Measurements from ENCODE around the gene ADCY5.

Gene ADCY5

DNA sequence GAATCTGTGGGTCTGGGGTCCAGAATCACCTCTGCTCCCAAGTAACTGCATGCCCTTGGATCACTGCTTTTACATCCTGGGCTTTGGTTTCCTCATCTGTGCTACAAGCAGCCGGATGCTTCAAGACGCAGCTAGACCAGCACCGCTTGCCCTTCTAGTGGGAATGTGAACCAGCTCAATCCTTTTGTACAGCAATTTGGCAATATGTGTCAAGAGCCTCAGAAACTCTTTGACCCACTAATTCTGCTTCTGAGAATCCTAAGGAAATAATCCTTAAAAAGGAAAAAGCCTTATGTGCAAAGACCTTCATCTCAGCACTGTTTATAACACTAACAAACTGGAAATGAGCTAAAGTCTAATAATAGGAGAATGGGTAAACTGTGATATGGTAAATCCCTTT, 48.7 kb downstream of the ADCY5 start:
- ChIA-PET CTCF (no interaction called here), POLR2A (no interaction called here)
- Histone ChIP-seq H3K4me1 (ENCODE audit: control insufficient read depth, insufficient read depth, low read length) (no peaks in the 10 kb centered on the region), H3K36me3 (ENCODE audit: control insufficient read depth in 2 of 2, insufficient read depth in 1 of 2, low read length in 2 of 2) (no peaks in the 10 kb centered on the region), H3K27ac (ENCODE audit: extremely low read depth, low read depth, low read length) (no peak overlapping the region), H3K9me3 (ENCODE audit: control insufficient read depth, insufficient read depth, low read depth, low read length) (no peaks in the 10 kb centered on the region), H3K4me3 (ENCODE audit: low read depth, low read length) (no peak overlapping the region)
- TF ChIP-seq ZNF623 (tag by site-specific recombination; IDR thresholded peaks at IDR 0.05): no peak
- no peak for TF ChIP-seq ZBTB44 (tag by site-specific recombination; IDR thresholded peaks at IDR 0.05)
- TF ChIP-seq ZNF629 (tag by site-specific recombination; IDR thresholded peaks at IDR 0.05): no peak
- no peak for TF ChIP-seq OVOL3 (tag by site-specific recombination; IDR thresholded peaks at IDR 0.05)
- no peak for TF ChIP-seq YY2 (tag by site-specific recombination; IDR thresholded peaks at IDR 0.05)
- TF ChIP-seq ZNF645 (tag by site-specific recombination; IDR thresholded peaks at IDR 0.05): no peak
- no peak for TF ChIP-seq ZNF48 (tag by site-specific recombination; IDR thresholded peaks at IDR 0.05)
- TF ChIP-seq ZNF510 (tag by site-specific recombination; IDR thresholded peaks at IDR 0.05; ENCODE audit: insufficient replicate concordance): no peak
- no peak for TF ChIP-seq ZNF585B (tag by site-specific recombination; IDR thresholded peaks at IDR 0.05)
- TF ChIP-seq, protein P1, sequence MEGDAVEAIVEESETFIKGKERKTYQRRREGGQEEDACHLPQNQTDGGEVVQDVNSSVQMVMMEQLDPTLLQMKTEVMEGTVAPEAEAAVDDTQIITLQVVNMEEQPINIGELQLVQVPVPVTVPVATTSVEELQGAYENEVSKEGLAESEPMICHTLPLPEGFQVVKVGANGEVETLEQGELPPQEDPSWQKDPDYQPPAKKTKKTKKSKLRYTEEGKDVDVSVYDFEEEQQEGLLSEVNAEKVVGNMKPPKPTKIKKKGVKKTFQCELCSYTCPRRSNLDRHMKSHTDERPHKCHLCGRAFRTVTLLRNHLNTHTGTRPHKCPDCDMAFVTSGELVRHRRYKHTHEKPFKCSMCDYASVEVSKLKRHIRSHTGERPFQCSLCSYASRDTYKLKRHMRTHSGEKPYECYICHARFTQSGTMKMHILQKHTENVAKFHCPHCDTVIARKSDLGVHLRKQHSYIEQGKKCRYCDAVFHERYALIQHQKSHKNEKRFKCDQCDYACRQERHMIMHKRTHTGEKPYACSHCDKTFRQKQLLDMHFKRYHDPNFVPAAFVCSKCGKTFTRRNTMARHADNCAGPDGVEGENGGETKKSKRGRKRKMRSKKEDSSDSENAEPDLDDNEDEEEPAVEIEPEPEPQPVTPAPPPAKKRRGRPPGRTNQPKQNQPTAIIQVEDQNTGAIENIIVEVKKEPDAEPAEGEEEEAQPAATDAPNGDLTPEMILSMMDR (tag by site-specific recombination; IDR thresholded peaks at IDR 0.05): no peak
- TF ChIP-seq ZNF302 (tag by site-specific recombination; IDR thresholded peaks at IDR 0.05; ENCODE audit: low read depth): no peak
- no peak for TF ChIP-seq ZNF239 (tag by site-specific recombination; IDR thresholded peaks at IDR 0.05)
- no peak for TF ChIP-seq ZNF2 (tag by site-specific recombination; IDR thresholded peaks at IDR 0.05)
- TF ChIP-seq, protein P2, sequence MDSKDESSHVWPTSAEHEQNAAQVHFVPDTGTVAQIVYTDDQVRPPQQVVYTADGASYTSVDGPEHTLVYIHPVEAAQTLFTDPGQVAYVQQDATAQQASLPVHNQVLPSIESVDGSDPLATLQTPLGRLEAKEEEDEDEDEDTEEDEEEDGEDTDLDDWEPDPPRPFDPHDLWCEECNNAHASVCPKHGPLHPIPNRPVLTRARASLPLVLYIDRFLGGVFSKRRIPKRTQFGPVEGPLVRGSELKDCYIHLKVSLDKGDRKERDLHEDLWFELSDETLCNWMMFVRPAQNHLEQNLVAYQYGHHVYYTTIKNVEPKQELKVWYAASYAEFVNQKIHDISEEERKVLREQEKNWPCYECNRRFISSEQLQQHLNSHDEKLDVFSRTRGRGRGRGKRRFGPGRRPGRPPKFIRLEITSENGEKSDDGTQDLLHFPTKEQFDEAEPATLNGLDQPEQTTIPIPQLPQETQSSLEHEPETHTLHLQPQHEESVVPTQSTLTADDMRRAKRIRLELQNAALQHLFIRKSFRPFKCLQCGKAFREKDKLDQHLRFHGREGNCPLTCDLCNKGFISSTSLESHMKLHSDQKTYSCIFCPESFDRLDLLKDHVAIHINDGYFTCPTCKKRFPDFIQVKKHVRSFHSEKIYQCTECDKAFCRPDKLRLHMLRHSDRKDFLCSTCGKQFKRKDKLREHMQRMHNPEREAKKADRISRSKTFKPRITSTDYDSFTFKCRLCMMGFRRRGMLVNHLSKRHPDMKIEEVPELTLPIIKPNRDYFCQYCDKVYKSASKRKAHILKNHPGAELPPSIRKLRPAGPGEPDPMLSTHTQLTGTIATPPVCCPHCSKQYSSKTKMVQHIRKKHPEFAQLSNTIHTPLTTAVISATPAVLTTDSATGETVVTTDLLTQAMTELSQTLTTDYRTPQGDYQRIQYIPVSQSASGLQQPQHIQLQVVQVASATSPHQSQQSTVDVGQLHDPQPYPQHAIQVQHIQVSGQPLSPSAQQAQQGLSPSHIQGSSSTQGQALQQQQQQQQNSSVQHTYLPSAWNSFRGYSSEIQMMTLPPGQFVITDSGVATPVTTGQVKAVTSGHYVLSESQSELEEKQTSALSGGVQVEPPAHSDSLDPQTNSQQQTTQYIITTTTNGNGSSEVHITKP (tag by site-specific recombination; IDR thresholded peaks at IDR 0.05): no peak
- no peak for TF ChIP-seq ZNF248 (tag by site-specific recombination; IDR thresholded peaks at IDR 0.05)
- no peak for TF ChIP-seq ZNF518A (tag by site-specific recombination; conservative IDR thresholded peaks at IDR 0.05; ENCODE audit: low read depth)
- no peak for TF ChIP-seq ZNF776 (tag by site-specific recombination; IDR thresholded peaks at IDR 0.05; ENCODE audit: borderline replicate concordance)
- TF ChIP-seq ZNF768 (tag by site-specific recombination; IDR thresholded peaks at IDR 0.05): no peak
